Lower leg skin (tissue), 3 donors: Measurements from ENCODE around the gene VPS50.

Source experiments
- POLR2A ChIP-seq, 2 donors: fragments of 450-650 bp; IDR thresholded peaks; one replicate each; pipeline ENCODE4 v1.6.1; 2016 to 2017; ENCODE audit warnings: antibody characterized with exemption in 2 of 2, mild to moderate bottlenecking in 1 of 2, moderate library complexity in 1 of 2
- TF ChIP-seq, protein P1 (sequence below), 3 donors: fragments of 450-650 bp; IDR thresholded peaks; one replicate each; pipeline ENCODE4 v1.5.1; 2016; ENCODE audit warnings: antibody characterized with exemption in 3 of 3, mild to moderate bottlenecking in 3 of 3, moderate library complexity in 2 of 3

DNA sequence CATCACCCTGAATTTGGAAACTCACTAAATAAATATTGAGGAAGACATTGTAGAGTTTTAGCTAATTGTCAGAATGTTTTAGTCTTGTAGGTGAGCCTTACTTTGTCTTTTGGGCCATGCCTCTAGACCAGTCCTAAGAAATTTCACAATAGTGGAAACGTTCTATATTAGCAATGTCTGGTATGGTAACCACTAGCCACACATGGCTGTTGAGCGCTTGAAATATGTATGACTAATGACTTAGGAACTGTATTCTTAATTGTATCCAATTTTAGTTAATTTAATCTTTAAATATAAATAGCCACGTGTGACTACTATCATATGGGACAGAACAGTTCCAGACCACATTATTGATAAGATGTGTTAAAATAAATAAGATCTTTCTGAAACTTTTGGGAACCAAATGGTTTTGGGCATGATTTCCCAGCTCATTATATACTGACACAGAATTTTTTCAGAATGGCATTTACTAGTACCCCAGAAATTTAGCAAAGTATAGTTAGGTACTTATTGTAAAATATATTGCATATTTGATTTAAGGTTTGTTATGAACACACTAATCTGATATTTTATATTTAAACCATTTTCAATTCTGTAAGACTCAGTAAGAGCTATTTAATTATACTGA, 95.0 kb downstream of the VPS50 start:
- TF ChIP-seq, protein P1, sequence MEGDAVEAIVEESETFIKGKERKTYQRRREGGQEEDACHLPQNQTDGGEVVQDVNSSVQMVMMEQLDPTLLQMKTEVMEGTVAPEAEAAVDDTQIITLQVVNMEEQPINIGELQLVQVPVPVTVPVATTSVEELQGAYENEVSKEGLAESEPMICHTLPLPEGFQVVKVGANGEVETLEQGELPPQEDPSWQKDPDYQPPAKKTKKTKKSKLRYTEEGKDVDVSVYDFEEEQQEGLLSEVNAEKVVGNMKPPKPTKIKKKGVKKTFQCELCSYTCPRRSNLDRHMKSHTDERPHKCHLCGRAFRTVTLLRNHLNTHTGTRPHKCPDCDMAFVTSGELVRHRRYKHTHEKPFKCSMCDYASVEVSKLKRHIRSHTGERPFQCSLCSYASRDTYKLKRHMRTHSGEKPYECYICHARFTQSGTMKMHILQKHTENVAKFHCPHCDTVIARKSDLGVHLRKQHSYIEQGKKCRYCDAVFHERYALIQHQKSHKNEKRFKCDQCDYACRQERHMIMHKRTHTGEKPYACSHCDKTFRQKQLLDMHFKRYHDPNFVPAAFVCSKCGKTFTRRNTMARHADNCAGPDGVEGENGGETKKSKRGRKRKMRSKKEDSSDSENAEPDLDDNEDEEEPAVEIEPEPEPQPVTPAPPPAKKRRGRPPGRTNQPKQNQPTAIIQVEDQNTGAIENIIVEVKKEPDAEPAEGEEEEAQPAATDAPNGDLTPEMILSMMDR (IDR thresholded peaks at IDR 0.05), result no peak
- no peak for TF ChIP-seq POLR2A (IDR thresholded peaks at IDR 0.05)
